Bronchial epithelial cell (primary cell): Measurements from ENCODE around the gene SFR1. TPM values are rescaled to one million over a fixed set of nuclear protein-coding genes. Genes with fewer than 3 reads are reported as not detected.

Source experiments
- DNase-seq: peaks from one replicate; pipeline ENCODE4 v3.0.0-alpha.2; 2010; ENCODE audit warnings: low read depth
- FAIRE-seq: peaks from 2 replicates; lab custom pipeline; 2011; peaks lifted over from hg19 to GRCh38; lab: Jason Lieb, UNC
- H3K27me3 ChIP-seq: 2 replicates; pipeline ENCODE4 v1.5.1; 2011; ENCODE audit warnings: low read length; ENCODE audit not compliant: control insufficient read depth, insufficient read depth
- H3K36me3 ChIP-seq: 2 replicates; pipeline ENCODE4 v1.5.1; 2011; ENCODE audit warnings: low read length; ENCODE audit not compliant: control insufficient read depth, insufficient read depth
- H3K4me3 ChIP-seq: 2 replicates; pipeline ENCODE4 v1.5.1; 2011; ENCODE audit warnings: mild to moderate bottlenecking, low read depth, low read length, control low read depth
- CTCF ChIP-seq: IDR thresholded peaks from 2 replicates; pipeline ENCODE4 v1.5.1; 2011; ENCODE audit warnings: mild to moderate bottlenecking, moderate library complexity, low read length, control low read depth, inconsistent platforms; ENCODE audit not compliant: insufficient read depth, severe bottlenecking
- total RNA-seq: library from RNA; depleted of rRNA; stranded (reverse); fragments of >200 nt; gene quantifications from 2 replicates; pipeline ENCODE4 v1.2.1, GENCODE V29; 2014

The SFR1 gene
- total RNA-seq, 1 donor from 2014 or later: 3.2 TPM

GRCh38 chr10:104130041-104130440 lies 8.1 kb downstream of the SFR1 start:
- Histone ChIP-seq H3K27me3 (no peaks in the 10 kb centered on the region), H3K4me3 (no peak overlapping the region), H3K36me3 (no peaks in the 10 kb centered on the region)
- DNase-seq: no peak
- TF ChIP-seq CTCF: no peak
- FAIRE-seq: no peak

GRCh38 chr10:104138131-104138530 lies 16.2 kb downstream of the SFR1 start:
- TF ChIP-seq CTCF: no peak
- H3K27me3 ChIP-seq: no peaks in the 10 kb centered on the region
- FAIRE-seq: no peak
- no peak for DNase-seq
- H3K36me3 ChIP-seq: no peaks in the 10 kb centered on the region
- no peak overlapping the region for H3K4me3 ChIP-seq

- no peak overlapping the region for H3K4me3 ChIP-seq
- no peaks in the 10 kb centered on the region for H3K27me3 ChIP-seq
- no peaks in the 10 kb centered on the region for H3K36me3 ChIP-seq
- FAIRE-seq (no peak), DNase-seq (no peak)
- TF ChIP-seq CTCF: no peak
Observed at GRCh38 chr10:104139221-104139620, 17.2 kb downstream of the SFR1 start.

- H3K4me3 ChIP-seq: no peak overlapping the region
- TF ChIP-seq CTCF: no peak
- no peaks in the 10 kb centered on the region for H3K36me3 ChIP-seq
- FAIRE-seq (no peak), DNase-seq (no peak)
- H3K27me3 ChIP-seq: no peaks in the 10 kb centered on the region
Observed at GRCh38 chr10:104142081-104142480, 20.1 kb downstream of the SFR1 start.

GRCh38 chr10:104143829-104144228 lies 21.9 kb downstream of the SFR1 start:
- FAIRE-seq (no peak), DNase-seq (no peak)
- Histone ChIP-seq H3K36me3 (no peaks in the 10 kb centered on the region), H3K4me3 (no peak overlapping the region), H3K27me3 (no peaks in the 10 kb centered on the region)
- no peak for TF ChIP-seq CTCF

GRCh38 chr10:104144931-104145330 lies 23.0 kb downstream of the SFR1 start:
- FAIRE-seq (no peak), DNase-seq (peak; percentile 3)
- Histone ChIP-seq H3K27me3 (no peaks in the 10 kb centered on the region), H3K36me3 (no peaks in the 10 kb centered on the region), H3K4me3 (no peak overlapping the region)
- TF ChIP-seq CTCF: no peak
